GM21723 (cell line): ENCODE results near the gene CSMD2.

ENCODE experiments used
- ATAC-seq: cut with Tn5 transposase; IDR thresholded peaks from one replicate; pipeline ENCODE4 v1.9.1; 2021; ENCODE audit warnings: mild to moderate bottlenecking, moderate library complexity; ENCODE audit not compliant: unreplicated experiment

Gene CSMD2

GRCh38 chr1:33725556-33726160 lies 439.4 kb downstream of the CSMD2 start:
- ATAC-seq, result no peak

- ATAC-seq, result no peak
These were observed 440.0 kb downstream of the CSMD2 start for GRCh38 chr1:33725037-33725436.

GRCh38 chr1:33724348-33724747 lies 440.7 kb downstream of the CSMD2 start:
- no peak for ATAC-seq

GRCh38 chr1:33723251-33723650 lies 441.8 kb downstream of the CSMD2 start:
- ATAC-seq, result no peak

GRCh38 chr1:33721301-33721815 lies 443.7 kb downstream of the CSMD2 start:
- no peak for ATAC-seq

GRCh38 chr1:33719771-33720670 lies 445.0 kb downstream of the CSMD2 start:
- no peak for ATAC-seq

- no peak for ATAC-seq
These were observed 445.7 kb downstream of the CSMD2 start for GRCh38 chr1:33719326-33719725.

GRCh38 chr1:33718186-33718585 lies 446.8 kb downstream of the CSMD2 start:
- ATAC-seq, result no peak

GRCh38 chr1:33716976-33717688 lies 447.9 kb downstream of the CSMD2 start:
- ATAC-seq, result no peak

- ATAC-seq, result no peak
These were observed 449.7 kb downstream of the CSMD2 start for GRCh38 chr1:33715195-33715811.

GRCh38 chr1:33714421-33714820 lies 450.6 kb downstream of the CSMD2 start:
- no peak for ATAC-seq

GRCh38 chr1:33713058-33713877 lies 451.8 kb downstream of the CSMD2 start:
- ATAC-seq, result no peak

GRCh38 chr1:33712186-33712585 lies 452.8 kb downstream of the CSMD2 start:
- ATAC-seq, result no peak

- ATAC-seq, result no peak
These were observed 453.5 kb downstream of the CSMD2 start for GRCh38 chr1:33711511-33711910.

- no peak for ATAC-seq
These were observed 454.1 kb downstream of the CSMD2 start for GRCh38 chr1:33710967-33711366.

- no peak for ATAC-seq
These were observed 455.0 kb downstream of the CSMD2 start for GRCh38 chr1:33709783-33710718.

GRCh38 chr1:33709174-33709782 lies 455.8 kb downstream of the CSMD2 start:
- ATAC-seq, result no peak

GRCh38 chr1:33706634-33707255 lies 458.3 kb downstream of the CSMD2 start:
- no peak for ATAC-seq
